Erythroblast (primary cell): ENCODE results near the gene SLC39A13.

ENCODE experiments used
- GATA1 ChIP-seq: IDR thresholded peaks from 2 replicates; pipeline ENCODE4 v1.6.1; 2011; ENCODE audit warnings: low read depth, mild to moderate bottlenecking, control low read depth, low read length, moderate library complexity
- POLR2A ChIP-seq: IDR thresholded peaks from 2 replicates; pipeline ENCODE4 v1.6.1; 2011; ENCODE audit warnings: mild to moderate bottlenecking, low read length

DNA sequence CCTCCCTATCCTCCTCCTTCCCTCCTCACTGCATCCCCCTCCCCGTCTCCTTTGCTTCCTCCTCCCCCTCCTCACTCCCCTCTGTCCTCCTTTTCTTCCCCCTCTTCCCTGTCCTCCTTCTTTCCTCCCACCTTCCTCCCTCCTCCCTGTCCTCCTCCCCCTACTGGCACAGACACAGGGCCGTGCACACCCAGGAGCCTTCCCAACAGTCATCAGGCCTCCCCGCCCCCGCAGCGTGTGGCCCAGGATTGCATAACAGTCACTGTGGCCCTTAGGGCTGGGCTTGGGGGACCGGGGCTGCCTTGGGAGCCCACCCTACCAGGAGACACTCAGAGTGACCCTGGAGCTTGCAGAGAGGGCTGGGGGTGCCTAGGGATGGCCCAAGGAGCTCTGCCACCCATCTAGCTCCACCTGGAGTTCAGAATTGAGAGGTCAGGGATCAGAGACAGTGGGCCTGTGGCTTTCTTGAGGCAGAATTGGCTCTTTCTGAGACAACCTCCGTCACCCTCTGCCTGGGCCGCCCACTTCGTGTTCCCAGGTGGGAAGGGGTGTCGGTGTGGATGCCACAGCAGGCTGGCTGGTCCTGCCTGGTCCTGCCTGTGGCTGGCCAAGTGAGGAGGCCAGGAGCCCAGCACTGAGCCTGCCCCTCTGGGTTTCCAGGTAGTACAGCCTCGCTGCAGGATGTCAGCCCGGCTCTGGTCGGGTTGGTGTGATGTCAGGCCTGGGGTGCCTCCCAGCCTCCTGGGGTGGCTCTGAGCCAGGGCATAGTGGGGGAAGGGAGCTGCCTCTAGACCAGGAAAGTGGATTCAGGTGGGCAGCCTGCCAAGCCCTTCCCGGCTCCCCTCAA is 31.6 kb upstream of the SLC39A13 start:
- TF ChIP-seq GATA1, result no peak
- no peak for TF ChIP-seq POLR2A
